CD4-positive, alpha-beta T cell treated with Interferon alpha-2 for 1 hour (primary cell): ENCODE measurements around the gene DAB2IP.
"Not testable (repeated sequence)": the region's sequence is repeated elsewhere in the genome, so short reads cannot be mapped to it uniquely, and the experiment has no call there.

ENCODE experiments used
- DNase-seq, 2 donors: peaks; one replicate each; pipeline ENCODE4 v3.0.0-alpha.2; 2020 to 2022

The DAB2IP gene

DNA sequence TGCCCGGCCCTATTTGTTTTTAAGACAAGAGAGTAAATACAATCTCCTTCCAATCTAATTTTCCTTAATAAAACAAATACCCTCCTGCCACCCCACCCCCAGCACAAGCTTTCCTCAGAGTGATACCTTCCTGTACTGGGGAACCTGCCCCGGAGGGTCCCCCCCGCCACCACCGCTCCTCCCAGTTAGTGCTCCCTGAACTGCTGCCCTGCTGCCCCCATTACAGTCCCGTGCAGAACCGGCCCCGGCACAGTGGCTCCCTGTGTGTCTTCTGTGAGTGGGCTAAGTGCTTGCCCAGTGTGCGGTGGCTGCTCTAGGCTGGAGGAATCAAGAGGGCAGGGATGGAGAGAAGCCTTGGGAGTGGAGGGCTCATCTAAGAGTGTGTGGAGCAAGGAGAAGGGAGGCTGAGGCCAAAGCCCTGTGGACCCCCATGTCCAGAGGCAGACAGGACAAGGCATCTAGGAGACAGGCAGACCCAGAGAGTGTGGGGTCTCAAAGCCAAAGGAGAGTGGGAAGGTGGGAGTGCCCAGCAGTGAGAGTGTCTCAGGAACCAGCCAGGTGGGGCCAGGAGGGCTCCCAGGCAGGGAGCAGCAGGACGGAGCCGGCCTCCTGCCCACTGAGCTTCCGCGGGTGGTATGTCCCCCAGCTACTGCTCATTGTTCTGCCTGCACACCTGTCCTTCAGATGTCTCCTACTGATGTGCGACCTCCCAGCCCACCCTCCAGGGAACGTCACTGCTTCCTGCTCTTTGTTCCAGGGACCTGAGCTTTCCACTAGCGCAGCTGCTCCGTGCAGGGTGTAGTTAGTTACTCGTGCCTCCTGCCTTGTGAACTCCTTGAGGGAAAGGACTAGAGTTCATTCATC is 129.0 kb downstream of the DAB2IP start:
- no peak for DNase-seq

DNA sequence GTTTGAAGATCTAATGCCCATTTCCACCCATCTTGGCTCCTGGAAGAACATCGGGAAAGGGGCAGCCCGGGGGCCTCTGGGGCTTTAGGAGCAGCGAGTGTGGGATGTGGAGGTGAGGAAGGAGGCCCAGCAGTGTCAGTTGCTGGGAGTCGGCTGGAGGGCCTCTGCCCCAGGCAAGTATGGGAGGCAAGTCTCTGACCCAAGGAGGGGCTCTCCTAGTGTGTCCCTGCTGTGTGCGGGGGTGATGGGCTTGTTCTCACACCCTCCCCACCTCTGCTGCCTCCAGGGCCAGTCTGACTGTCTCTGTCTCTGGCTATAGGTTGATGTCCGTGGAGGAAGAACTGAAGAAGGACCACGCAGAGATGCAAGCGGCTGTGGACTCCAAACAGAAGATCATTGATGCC is 129.7 kb downstream of the DAB2IP start:
- DNase-seq: no peak

DNA sequence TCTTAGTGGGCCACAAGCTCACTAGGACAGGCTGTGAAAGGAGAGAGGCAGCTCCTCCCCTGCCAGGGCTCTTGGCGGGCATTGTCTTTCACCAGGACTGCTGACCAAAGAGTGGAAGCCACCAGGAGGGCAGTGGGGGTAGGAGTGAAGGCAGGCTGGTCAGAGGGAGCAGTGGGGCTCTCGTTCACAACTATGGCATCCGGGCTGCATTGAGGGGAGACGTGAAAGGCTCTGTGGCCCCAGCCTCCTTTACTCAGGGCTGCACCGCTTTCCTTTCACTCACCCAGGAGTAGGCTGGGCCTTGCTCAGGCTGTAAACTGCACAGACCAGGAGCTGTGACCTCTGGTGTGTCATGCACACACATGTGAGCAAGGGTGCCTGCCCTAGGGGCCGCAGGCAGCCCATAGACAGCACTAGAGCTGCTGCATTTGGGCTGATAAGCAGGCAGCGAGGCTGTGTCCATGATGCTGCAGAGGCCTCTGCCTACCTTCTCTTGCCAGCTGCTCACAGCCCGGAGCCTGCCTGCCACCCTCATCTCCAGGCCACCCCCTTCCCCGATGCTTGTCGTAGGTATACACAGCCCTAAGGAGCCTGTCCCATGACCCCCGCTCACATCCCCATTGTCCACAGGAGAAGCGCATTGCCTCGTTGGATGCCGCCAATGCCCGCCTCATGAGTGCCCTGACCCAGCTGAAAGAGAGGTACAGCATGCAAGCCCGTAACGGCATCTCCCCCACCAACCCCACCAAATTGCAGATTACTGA is 130.4 kb downstream of the DAB2IP start:
- no peak for DNase-seq

DNA sequence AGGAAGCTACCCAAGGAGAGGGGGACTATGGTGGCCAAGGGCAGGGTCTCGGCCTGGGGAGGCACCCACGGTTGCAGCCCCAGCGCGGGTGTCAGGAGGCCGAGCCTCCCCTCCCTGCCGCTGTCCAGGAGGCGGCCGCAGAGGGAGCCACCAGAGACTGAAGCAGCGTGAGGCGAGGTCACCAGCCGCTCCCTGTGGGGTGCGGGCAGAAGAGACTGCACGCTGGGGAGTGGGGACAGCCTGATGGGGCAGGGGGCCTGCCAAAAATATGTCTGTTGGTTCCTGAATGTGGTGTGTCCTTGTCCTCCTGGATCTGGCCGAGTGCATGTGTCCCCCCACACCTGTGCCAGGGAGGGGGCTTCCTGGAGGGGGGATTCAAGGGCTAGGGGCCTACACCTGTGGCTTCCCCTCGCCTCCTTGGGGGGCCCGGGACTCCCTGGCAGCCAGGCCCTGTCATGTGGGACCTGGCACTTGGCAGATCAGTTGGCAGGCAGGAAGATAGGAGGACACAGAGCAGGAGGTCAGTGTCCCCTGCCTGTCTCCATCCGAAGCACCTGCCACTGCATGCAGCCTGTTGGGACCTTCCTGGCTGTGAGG is 131.2 kb downstream of the DAB2IP start:
- no peak for DNase-seq

DNA sequence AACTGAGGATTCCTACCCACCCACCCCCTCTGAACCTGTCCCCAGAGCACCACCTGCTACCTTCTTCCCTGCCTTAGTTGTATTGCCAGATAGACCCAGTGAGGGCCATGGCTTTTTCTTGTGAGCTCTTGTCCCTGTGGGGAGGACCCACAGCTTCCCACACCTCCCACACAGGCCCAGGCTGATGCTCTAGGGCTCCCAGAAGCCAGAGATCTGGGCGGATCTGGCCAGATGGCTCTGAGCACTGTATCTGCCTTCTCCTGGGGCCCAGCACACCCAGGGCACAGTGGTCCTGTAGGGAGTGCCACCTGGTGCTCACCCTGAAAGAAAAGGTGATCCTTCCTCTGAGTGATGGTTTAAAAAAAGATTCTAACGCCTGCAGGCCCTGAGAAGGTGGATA is 131.7 kb downstream of the DAB2IP start:
- DNase-seq: no peak

DNA sequence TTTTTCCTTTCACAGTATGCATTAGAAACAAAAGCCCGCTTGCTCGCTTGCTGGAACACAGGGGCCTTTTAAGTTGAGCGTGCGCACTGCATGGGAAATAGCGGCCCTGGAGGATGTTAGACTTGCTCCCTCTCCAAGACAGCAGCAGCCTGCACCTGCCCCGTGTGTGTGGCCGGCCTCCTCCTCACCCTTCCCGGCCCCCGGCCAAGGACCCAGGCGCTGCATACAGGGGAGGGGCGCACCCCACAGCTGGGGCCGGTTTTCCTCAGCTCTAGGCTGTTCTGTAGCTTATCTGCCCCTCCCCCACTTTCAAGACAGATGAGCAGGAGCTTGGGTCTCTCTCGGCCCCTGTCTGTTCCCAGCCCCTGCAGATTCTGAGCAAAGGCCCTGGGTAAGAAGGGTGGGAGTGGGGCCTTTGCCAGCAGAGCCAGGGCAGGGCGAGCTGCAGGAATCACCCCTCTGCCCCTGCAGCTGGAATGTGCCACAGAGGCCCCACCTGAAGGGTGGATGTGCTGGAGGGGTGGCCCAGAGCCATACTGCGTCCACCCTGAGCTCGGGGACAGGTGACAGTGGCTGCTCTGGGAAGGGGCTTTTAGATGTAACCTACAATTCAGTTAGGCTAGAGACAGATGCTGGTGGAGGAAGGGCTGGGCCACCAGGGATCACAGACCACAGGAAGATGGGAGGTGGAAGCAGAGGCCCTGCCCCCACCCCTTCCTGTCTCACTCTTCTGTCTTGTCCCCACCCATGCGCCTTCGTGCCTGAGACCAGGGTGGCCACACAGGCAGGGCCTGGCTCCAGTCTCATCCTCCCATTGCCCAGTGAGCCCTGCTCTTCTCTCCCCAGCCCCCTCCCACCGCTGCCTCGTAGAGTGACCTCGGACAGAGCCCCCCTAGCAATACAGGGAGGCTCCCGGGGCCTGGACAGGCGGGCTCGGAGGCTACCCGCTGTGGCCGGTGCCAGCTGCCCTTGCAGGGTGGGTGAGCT is 132.4 kb downstream of the DAB2IP start:
- DNase-seq: no peak

DNA sequence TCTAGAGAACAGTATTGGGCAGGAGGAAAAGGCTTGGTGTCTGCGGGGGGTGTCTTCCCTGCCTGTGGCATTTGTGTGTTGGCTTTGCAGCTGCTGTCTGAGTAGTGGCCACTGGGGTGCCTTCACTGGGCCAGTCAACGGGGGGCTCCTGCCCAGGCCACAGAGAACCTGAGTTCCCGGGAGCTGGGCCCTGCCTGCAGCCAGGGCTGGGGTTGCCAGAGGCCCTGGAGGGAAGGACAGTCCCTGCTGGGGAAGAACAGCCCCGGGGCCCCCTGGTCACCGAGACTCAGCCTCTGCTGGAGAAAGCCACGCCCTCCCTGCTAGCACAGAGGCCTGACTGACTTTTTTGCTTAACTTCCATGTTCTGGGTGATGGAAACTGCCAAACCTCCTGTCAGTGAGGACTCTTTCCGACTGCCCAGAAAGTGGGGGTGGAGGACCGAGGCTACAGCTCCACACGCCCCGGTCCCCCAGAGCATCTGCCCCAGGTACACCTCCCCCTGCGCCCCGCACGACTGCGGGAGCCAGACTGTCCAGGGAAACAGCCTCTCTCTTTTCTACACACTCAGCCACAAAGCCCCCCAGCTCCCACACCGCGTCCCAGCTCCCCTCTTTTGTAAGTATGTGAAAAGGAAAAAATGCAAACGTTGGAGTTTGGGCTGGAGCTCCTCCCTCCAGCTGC is 133.4 kb downstream of the DAB2IP start:
- no peak for DNase-seq

DNA sequence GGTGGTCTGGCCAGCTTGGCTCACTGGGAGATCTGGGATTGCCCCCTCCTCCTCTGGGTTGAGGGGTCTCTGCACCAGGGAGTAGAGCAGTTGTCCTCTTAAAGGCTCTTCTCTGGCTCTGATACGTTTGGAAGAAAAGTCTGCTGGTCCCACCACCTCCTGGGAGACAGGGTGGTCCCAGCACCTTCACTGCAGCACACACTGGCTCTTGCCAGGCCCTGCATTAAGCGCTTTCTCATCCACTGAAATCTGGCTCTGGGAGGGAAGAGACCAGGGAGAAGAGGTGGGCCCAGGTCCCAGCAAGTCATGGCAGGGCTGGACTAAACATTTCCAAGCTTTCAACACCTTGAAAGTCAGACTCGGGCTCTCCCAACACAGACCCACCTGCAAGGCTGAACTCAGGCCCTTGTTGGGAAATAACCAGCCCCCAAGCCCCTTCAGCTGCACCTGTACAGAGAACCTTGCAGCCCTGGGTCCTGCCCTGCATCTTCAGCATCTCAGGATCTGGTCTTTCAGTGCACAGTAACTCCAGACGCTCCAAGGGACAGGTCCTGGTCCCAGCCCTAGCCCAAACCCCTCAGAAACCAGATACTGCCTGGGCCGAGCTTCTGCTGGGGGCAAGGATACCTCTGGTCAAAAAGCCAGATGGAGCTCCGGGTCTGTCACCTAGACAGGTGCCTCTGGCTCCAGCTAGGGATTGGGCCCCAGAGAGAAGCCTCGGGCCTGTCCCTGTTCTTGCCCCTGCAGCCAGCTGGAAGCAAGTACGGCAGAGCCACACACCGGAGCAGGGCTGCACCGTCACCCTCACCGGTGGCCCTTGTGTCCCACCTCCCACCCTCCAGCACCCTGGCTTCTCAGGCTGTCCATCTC is 134.5 kb downstream of the DAB2IP start:
- no peak for DNase-seq

DNA sequence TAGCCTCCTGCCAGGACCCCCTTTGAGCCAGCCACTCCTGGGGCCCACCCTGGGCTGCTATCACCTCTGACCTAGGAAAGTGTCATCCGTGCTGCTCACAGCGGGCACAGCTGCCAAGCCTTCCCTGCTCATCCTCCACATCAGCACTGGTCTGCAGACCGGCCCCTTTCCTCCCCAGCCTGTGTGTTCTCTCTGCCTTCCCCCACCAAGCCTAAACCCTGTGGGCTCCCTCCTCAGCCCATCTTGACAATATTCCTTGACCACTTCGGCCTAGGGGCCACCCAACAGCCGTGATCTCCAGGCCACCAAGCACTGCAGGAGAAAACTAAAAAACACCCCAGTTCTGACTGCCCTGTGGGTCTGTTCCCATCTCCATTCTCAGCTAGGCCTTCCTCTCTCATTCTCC is 135.1 kb downstream of the DAB2IP start:
- no peak for DNase-seq

DNA sequence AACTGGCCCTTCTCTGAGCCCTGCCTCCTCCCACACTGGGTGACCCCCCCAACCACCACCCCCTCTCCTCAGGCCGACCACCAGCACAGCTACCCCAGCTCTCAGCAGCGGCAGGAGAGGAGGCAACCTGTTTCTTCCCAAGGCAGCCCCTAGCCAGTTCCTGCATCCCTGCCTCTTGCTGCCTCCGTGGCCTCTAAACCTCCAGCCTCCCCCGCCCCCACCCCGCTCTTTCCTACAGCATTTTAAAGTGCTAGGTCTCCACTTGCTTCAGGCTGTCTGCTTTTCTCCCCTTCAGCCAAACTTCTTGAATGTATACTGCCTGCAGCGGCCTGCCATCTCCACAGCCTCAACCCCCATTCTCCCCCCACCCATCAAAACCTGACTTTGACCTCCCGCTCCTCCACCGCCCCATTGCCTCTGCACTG is 135.6 kb downstream of the DAB2IP start:
- no peak for DNase-seq

DNA sequence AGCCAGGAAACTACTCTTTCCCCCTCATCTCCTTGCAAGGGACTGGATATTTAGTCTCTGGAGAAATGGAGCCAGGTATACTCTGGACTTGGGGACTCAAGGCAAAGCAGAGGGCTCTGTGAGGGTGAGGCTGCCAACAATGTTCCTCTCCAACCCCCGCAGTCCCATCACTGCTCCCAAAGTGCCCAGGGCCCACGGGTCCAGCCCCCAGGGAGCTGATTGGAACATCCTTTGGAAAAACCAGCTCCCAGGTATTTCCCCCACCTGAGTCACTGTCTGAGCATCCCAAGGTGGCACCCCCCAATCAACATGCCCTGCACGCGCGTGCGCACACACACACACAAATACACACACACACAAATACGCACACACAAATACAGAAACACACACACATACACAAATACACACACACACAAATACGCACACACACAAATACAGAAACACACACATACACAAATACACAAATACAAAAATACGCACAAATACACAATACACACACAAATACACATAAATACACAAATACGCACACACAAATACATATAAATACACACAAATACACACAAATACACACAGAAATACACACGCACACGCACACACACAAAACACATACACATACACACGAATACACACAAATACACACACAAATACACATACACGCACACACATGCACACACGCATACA is 137.4 kb downstream of the DAB2IP start:
- DNase-seq: no peak

DNA sequence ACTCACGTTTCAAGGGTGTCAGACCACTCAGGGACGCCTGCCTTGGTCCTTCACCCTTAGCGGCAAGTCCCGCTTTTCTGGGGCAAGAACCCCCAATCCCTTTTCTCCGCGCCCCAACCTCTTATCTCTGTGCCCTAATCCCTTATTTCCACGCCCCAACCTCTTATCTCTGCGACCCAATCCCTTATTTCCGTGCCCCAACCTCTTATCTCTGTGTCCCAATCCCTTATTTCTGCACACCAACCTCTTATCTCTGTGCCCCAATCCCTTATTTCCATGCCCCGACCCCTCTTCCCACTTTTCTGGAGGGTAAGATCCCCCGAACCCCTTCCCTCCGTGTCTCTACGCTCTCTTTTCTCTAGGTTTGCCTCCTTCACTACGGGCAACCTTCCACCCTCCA is 139.4 kb downstream of the DAB2IP start:
- no peak for DNase-seq

DNA sequence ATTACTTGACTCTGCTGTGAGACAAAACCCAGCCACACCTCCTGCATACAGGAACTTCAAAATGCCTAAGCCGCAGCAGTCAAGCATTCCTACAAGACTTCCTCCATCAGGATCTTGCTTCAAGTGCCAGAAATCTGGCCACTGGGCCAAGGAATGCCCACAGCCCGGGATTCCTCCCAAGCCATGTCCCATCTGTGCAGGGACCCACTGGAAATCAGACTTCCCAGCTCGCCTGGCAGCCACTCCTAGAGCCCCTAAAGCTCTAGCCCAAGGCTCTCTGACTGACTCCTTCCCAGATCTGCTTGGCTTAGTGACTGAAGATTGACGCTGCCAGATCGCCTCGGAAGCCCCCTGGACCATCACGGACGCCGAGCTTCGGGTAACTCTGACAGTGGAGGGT is 141.0 kb downstream of the DAB2IP start:
- DNase-seq: not testable (repeated sequence)

DNA sequence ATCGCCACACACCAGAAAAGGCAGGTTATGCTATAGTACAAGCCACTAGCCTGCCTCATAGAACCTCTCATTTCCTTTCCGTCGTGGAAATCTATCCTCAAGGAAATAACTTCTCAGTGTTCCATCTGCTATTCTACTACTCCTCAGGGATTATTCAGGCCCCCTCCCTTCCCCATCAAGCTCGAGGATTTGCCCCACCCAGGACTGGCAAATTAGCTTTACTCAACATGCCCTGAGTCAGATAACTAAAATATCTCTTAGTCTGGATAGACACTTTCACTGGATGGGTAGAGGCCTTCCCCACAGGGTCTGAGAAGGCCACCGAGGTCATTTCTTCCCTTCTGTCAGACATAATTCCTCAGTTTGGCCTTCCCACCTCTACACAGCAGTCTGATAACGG is 142.9 kb downstream of the DAB2IP start:
- not testable (repeated sequence) for DNase-seq

DNA sequence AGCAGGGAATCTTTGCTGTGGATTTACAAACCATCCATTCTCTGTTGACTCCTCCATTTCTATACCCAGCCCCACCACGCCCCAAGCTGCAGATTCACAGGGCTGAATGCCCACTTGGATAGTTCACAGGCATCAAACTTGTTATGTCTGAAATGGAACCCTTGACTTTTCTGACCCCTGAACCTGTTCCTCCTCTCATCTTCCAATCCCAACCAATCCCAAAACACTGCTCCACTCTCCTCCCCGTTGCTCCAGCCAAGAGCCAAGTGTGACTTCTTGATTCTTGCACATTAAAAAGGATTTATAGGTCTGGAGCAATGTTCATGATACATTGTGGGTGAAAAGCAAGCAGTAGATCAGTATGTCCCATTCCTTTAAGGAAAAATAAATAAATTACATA is 145.6 kb downstream of the DAB2IP start:
- no peak for DNase-seq

DNA sequence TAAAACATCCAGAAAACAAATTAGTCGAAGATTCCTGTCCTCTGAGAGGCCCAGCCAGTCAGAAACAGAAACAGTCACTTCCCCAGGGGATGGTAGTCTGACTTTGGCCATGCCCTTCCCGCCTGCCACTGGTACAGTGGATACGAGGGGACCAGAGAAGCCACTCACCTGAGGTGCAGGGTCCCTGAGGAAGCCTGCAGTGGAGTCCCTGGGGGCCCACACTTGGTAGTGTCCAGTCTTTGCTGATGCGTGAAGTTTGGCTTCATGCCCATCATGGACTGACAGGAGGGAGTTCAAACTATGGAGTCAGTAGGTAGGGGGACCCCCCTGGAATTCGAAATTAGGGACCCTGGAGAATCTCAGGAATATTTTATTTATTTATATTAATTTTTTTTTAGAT is 147.5 kb downstream of the DAB2IP start:
- no peak for DNase-seq

DNA sequence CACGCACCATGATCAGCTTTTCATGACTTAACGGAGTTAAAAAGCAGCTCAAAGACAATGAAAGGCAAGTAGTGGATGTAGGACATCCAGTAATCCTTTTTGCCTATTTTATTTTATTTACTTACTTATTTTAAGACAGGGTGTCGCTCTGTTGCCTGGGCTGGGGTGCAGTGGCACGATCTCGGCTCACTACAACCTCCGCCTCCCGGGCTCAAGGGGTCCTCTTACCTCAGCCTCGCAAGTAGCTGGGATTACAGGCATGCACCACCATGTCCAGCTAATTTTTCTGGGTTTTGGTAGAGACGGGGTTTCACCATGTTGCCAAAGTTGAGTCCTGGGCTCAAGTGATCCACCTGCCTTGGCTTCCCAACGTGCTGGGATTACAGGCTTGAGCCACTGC is 148.9 kb downstream of the DAB2IP start:
- no peak for DNase-seq

DNA sequence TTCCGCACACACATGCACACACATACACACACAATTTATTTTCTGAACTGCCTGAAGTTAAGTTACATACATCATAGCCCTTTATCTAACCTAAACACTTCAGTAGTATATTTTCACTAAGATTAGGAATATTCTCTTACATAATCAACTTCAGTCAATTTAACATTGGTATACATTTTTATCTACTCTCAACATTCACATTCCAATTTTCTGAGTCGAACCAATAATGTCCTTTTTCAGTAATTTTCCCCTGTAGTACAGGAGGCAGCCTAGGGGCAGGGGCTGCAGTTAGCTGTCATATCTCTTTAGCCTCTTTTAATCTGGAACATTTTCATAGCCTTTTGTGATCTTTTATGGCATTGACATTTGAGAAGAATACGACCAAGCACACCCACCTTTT is 150.1 kb downstream of the DAB2IP start:
- DNase-seq: no peak

DNA sequence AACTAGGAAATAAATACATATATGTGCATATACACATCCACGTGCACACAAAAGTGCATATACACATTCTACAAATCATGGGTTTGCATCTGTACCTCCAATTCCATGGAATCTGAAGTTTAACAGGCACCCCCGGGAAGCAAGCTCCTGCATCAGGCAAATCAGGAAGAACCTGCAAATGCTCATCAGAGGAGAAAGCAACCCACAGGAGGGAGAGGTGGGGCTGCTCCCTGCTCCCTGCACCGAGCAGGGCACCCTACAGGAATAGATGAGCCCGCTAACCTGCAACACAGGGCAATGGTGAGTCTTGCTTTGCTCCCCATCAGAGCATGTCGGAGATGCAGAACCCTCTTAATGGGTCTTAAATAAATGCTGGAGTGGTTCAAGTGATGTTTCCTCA is 151.3 kb downstream of the DAB2IP start:
- DNase-seq: no peak

DNA sequence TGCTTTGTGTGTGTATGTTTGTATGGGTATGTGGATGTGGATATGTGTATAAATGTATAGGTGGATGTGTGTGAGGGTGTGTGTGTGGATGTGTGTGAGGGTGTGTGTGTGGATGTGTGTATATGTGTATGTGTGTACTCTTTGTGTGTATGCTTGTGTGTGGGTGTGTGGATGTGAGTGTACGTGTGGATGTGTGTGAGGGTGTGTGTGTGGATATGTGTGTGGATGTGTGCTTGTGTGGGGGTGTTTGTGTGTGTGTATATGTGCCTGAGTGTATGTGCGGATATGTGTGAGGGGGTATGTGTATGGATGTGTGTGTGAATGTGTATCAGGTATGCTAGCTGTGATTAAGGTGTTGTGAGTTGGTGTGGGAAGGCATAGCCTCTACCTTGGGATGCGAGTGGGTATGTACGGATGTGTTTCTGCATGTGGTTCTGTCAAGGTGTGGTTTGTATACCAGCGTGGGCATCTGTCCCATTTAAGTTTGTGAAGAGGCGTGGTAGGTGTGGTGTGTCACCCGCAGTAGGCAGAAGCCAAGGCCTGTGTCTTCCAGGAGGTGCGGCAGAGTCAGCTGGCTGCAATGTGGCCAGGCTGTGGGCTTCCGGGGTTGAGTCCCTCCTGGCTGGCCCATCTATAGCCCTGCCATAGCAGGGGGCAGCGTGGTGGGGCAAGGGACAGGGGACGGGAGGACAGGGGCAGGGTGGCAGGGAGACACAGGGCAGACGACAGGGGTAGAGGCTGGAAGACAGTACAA is 155.8 kb downstream of the DAB2IP start:
- no peak for DNase-seq
